Measurements from ENCODE around the gene TENM4. TPM values are rescaled to one million over a fixed set of nuclear protein-coding genes. Genes with fewer than 3 reads are reported as not detected.
A peak's percentile ranks its signal among the peaks of the same experiment; 100 is the strongest.

TENM4 gene
- total RNA-seq, 1 donor from 2014 or later = 3.8 TPM

GRCh38 chr11:78720281-78720989, 720.4 kb downstream of the TENM4 start:
- H3K4me3 Mint-ChIP-seq (ENCODE audit: unreplicated experiment) = no peak overlapping the region
- H3K36me3 Mint-ChIP-seq (ENCODE audit: low read depth) = no peaks in the 10 kb centered on the region
- no peak overlapping the region for H3K27ac Mint-ChIP-seq (ENCODE audit: unreplicated experiment)
- peaks cover 10% of the 10 kb centered on the region for H3K4me1 Mint-ChIP-seq (ENCODE audit: low read depth)
- no peak for DNase-seq (ENCODE audit: low spot score)
- no peaks in the 10 kb centered on the region for H3K27me3 Mint-ChIP-seq (ENCODE audit: low read depth)
- no peak for TF ChIP-seq CTCF (IDR thresholded peaks at IDR 0.05)
- no peaks in the 10 kb centered on the region for H3K9me3 Mint-ChIP-seq (ENCODE audit: low read depth)

- H3K4me3 Mint-ChIP-seq (ENCODE audit: unreplicated experiment) = no peak overlapping the region
- no peak overlapping the region for H3K27ac Mint-ChIP-seq (ENCODE audit: unreplicated experiment)
- no peaks in the 10 kb centered on the region for H3K36me3 Mint-ChIP-seq (ENCODE audit: low read depth)
- H3K9me3 Mint-ChIP-seq (ENCODE audit: low read depth) = no peaks in the 10 kb centered on the region
- DNase-seq (ENCODE audit: low spot score) = no peak
- H3K27me3 Mint-ChIP-seq (ENCODE audit: low read depth) = no peaks in the 10 kb centered on the region
- peaks cover 12% of the 10 kb centered on the region for H3K4me1 Mint-ChIP-seq (ENCODE audit: low read depth)
- TF ChIP-seq CTCF (IDR thresholded peaks at IDR 0.05) = no peak
Measured at GRCh38 chr11:78717041-78717440, 723.8 kb downstream of the TENM4 start.

- Mint-ChIP-seq H3K4me1 (ENCODE audit: low read depth) (peaks cover 12% of the 10 kb centered on the region), H3K27me3 (ENCODE audit: low read depth) (no peaks in the 10 kb centered on the region), H3K4me3 (ENCODE audit: unreplicated experiment) (no peak overlapping the region), H3K36me3 (ENCODE audit: low read depth) (no peaks in the 10 kb centered on the region), H3K9me3 (ENCODE audit: low read depth) (no peaks in the 10 kb centered on the region), H3K27ac (ENCODE audit: unreplicated experiment) (no peak overlapping the region)
- TF ChIP-seq CTCF (IDR thresholded peaks at IDR 0.05) = peak; percentile 92
- DNase-seq (ENCODE audit: low spot score) = no peak
Measured at GRCh38 chr11:78715639-78716311, 725.1 kb downstream of the TENM4 start.

- H3K36me3 Mint-ChIP-seq (ENCODE audit: low read depth) = no peaks in the 10 kb centered on the region
- TF ChIP-seq CTCF (IDR thresholded peaks at IDR 0.05) = no peak
- H3K4me1 Mint-ChIP-seq (ENCODE audit: low read depth) = peaks cover 12% of the 10 kb centered on the region
- H3K27me3 Mint-ChIP-seq (ENCODE audit: low read depth) = no peaks in the 10 kb centered on the region
- H3K4me3 Mint-ChIP-seq (ENCODE audit: unreplicated experiment) = no peak overlapping the region
- H3K27ac Mint-ChIP-seq (ENCODE audit: unreplicated experiment) = no peak overlapping the region
- H3K9me3 Mint-ChIP-seq (ENCODE audit: low read depth) = no peaks in the 10 kb centered on the region
- DNase-seq (ENCODE audit: low spot score) = no peak
Measured at GRCh38 chr11:78714539-78714938, 726.3 kb downstream of the TENM4 start.

- no peaks in the 10 kb centered on the region for H3K36me3 Mint-ChIP-seq (ENCODE audit: low read depth)
- no peaks in the 10 kb centered on the region for H3K9me3 Mint-ChIP-seq (ENCODE audit: low read depth)
- no peak overlapping the region for H3K4me3 Mint-ChIP-seq (ENCODE audit: unreplicated experiment)
- peaks cover 12% of the 10 kb centered on the region for H3K4me1 Mint-ChIP-seq (ENCODE audit: low read depth)
- DNase-seq (ENCODE audit: low spot score) = no peak
- no peaks in the 10 kb centered on the region for H3K27me3 Mint-ChIP-seq (ENCODE audit: low read depth)
- H3K27ac Mint-ChIP-seq (ENCODE audit: unreplicated experiment) = no peak overlapping the region
- no peak for TF ChIP-seq CTCF (IDR thresholded peaks at IDR 0.05)
Measured at GRCh38 chr11:78711735-78712134, 729.1 kb downstream of the TENM4 start.

Measured in chondrocyte (in vitro differentiated cells).